AG04449 (cell line): Measurements from ENCODE around the gene SEMA5B.

Experiments used
- CTCF ChIA-PET: fragments of 350-600 bp; formaldehyde crosslinking; extraction: SDS; loops from one replicate; lab custom pipeline; 2021; ENCODE audit warnings: antibody characterized with exemption; lab: Yijun Ruan, JAX
- POLR2A ChIA-PET: fragments of 400-600, 350-600 bp; formaldehyde crosslinking; extraction: SDS; loops from one replicate; lab custom pipeline; 2020; ENCODE audit warnings: antibody characterized with exemption, inconsistent platforms; lab: Yijun Ruan, JAX
- DNase-seq: peaks from one replicate; pipeline ENCODE4 v3.0.0-alpha.2; 2010; ENCODE audit warnings: low read depth, low spot score
- H3K4me3 ChIP-seq: 2 replicates; pipeline ENCODE4 v1.5.1; 2011; ENCODE audit warnings: low read depth, mild to moderate bottlenecking, control low read depth, low read length
- TF ChIP-seq, protein P1 (sequence below): IDR thresholded peaks from one replicate; pipeline ENCODE4 v1.5.1; 2011; ENCODE audit warnings: mild to moderate bottlenecking, moderate library complexity, low read length, control low read depth, inconsistent platforms; ENCODE audit not compliant: insufficient read depth; ENCODE audit errors: missing control alignments

Gene SEMA5B

DNA sequence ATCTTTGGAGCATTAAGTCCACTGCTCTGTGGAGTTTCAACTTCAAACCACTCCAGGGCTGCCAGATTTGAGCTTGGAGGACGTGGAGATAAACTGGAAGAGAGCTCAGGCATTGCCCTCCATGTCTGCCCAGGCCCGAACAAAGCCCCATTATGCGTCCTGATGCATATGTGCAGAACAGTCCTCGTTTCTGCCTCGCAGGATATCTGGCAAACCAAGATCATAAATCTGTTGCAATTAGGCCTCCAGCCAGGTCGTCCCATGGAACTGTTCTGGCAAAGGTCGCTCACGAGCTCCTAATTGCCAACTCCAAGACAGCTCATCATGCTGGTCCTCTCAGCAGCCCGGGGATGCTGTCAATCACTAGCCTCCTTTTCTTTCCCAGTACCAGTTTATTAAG is 91.2 kb downstream of the SEMA5B start:
- POLR2A ChIA-PET = no interaction called here
- no peak overlapping the region for H3K4me3 ChIP-seq
- DNase-seq = no peak
- CTCF ChIA-PET = interaction anchor here (1.2 kb wide), 1 partner anchor 19 kb away, joined by 3 read pairs; no protein-coding TSS in a partner anchor
- TF ChIP-seq, protein P1, sequence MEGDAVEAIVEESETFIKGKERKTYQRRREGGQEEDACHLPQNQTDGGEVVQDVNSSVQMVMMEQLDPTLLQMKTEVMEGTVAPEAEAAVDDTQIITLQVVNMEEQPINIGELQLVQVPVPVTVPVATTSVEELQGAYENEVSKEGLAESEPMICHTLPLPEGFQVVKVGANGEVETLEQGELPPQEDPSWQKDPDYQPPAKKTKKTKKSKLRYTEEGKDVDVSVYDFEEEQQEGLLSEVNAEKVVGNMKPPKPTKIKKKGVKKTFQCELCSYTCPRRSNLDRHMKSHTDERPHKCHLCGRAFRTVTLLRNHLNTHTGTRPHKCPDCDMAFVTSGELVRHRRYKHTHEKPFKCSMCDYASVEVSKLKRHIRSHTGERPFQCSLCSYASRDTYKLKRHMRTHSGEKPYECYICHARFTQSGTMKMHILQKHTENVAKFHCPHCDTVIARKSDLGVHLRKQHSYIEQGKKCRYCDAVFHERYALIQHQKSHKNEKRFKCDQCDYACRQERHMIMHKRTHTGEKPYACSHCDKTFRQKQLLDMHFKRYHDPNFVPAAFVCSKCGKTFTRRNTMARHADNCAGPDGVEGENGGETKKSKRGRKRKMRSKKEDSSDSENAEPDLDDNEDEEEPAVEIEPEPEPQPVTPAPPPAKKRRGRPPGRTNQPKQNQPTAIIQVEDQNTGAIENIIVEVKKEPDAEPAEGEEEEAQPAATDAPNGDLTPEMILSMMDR = no peak

DNA sequence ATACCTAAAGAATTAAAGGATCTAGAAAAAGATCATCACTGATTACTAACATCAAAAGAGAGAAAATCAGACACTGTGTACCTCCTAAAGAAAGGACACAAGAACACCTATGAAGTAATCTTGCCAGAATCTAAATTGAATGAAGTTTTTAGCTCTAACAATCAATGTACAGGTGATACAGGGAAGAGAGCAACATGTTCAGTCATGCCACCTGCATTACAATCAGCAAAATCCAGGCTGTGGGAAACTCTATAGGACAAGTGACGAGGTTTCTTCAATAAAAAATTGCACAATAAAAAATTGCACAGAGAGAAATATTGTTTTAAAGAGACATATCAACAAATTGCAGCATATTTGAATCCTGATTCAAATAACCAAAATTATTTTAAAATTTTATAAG is 93.3 kb downstream of the SEMA5B start:
- no peak overlapping the region for H3K4me3 ChIP-seq
- TF ChIP-seq, protein P1 = no peak
- ChIA-PET CTCF (interaction anchor here (1.2 kb wide), 1 partner anchor 9 kb away, joined by 8 read pairs; no protein-coding TSS in a partner anchor), POLR2A (no interaction called here)
- no peak for DNase-seq

DNA sequence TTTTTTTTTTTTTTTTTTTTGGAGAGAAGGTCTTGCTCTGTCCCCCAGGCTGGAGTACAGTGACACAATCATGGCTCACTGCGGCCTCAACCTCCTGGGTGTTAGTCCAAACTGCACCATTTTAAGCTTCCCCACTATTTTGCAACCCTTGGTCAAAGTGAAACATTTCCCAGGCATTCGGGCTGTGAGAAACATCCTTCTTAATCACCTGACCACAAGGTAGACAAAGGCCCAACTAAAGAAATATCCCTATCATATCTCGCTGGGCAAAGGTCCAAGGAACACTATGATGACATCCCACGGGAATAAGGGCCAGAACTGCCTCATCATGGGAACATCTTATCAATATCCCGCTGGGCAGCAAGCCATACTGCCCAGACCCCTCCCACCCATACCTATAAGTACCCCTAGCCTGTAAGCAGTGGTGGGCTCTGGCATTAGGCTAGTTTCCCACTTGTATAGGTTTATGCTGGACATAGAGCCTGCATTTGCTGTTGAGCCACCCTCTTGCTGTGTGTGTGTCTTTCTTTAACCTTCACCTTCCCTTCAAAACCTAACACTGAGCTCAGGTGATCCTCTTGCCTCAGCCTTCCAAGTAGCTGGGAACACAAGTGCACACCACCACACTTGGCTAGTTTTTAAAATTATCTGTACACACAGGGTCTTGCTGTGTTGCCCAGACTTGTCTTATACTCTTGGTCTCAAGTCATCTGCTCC is 95.2 kb downstream of the SEMA5B start:
- CTCF ChIA-PET = no interaction called here
- POLR2A ChIA-PET = no interaction called here
- DNase-seq = no peak
- TF ChIP-seq, protein P1 = no peak
- H3K4me3 ChIP-seq = no peak overlapping the region

GRCh38 chr3:122931636-122932035 is 95.9 kb downstream of the SEMA5B start:
- DNase-seq = no peak
- CTCF ChIA-PET = no interaction called here
- H3K4me3 ChIP-seq = no peak overlapping the region
- TF ChIP-seq, protein P1 = no peak
- POLR2A ChIA-PET = no interaction called here

DNA sequence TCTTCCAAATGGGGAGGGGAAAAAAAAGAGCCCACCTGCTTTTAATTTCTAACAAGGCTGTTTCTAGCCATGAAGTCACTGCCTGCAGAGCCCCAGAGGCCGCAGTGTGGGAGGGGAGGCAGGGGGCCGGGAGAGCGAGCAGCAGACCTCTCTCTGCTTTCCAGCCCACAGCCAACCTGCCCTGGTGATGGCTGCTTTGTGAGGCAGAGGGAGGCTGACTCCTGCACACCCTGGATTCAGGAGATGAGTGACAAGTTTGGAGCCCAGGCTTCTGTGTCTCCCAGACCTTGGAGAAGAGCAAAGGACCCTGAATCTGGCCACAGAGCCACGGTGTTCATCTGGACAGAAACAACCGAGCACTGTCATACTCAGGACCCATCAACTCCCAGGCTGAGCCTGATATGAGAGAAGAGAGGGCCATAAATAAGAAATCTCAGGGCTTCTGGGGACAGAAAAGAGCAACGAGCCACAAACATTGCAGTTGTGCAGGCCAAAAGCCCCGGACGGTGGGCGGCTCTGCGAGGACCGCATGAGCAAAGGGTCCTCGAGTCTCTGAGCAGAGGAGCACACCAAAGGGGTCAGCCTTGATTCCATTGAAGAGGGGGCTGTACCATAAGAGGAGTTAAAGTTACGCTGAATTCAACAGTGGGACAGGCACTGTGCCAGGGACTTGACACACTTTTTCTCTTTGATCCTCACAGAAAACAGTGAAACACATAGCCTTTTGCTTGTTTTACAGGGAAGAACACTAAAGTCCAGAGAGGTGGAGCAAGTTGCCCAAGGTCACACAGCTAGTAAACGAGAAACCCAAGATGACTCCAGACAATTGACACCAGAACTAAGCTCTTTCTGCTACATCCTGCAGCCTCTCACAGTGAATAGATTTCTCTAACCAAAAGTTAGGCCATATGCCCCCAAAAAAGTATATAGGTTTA is 97.2 kb downstream of the SEMA5B start:
- CTCF ChIA-PET = interaction anchor here (6.0 kb wide), 1 partner anchor 12 kb away, joined by 27 read pairs; no protein-coding TSS in a partner anchor
- no peak overlapping the region for H3K4me3 ChIP-seq
- TF ChIP-seq, protein P1 = no peak
- POLR2A ChIA-PET = no interaction called here
- DNase-seq = no peak
